HG02798 (cell line): ENCODE measurements around the gene HPS3.

ENCODE experiments used
- ATAC-seq: cut with Tn5 transposase; IDR thresholded peaks from one replicate; pipeline ENCODE4 v1.9.1; 2021; ENCODE audit warnings: mild to moderate bottlenecking; ENCODE audit not compliant: unreplicated experiment, poor library complexity

Gene HPS3

GRCh38 chr3:149119466-149119865, 10.0 kb upstream of the HPS3 start:
- no peak for ATAC-seq

- peak; percentile 74 for ATAC-seq
Observed at GRCh38 chr3:149120051-149120972, 9.1 kb upstream of the HPS3 start.

GRCh38 chr3:149122721-149123578, 6.5 kb upstream of the HPS3 start:
- ATAC-seq: no peak

- no peak for ATAC-seq
Observed at GRCh38 chr3:149128821-149129220, 617 bp upstream of the HPS3 start.

GRCh38 chr3:149131589-149131988, 2.2 kb downstream of the HPS3 start:
- no peak for ATAC-seq

GRCh38 chr3:149134575-149134974, 5.1 kb downstream of the HPS3 start:
- no peak for ATAC-seq

- no peak for ATAC-seq
Observed at GRCh38 chr3:149142682-149143081, 13.2 kb downstream of the HPS3 start.

GRCh38 chr3:149145356-149145755, 15.9 kb downstream of the HPS3 start:
- ATAC-seq: no peak

- ATAC-seq: peak; percentile 87
Observed at GRCh38 chr3:149145974-149146373, 16.5 kb downstream of the HPS3 start.

- no peak for ATAC-seq
Observed at GRCh38 chr3:149150436-149150835, 21.0 kb downstream of the HPS3 start.

GRCh38 chr3:149151843-149152242, 22.4 kb downstream of the HPS3 start:
- ATAC-seq: no peak

GRCh38 chr3:149152420-149152819, 23.0 kb downstream of the HPS3 start:
- ATAC-seq: peak; percentile 94

- ATAC-seq: no peak
Observed at GRCh38 chr3:149153402-149153801, 24.0 kb downstream of the HPS3 start.

GRCh38 chr3:149160754-149161300, 31.4 kb downstream of the HPS3 start:
- ATAC-seq: no peak

GRCh38 chr3:149162007-149162406, 32.6 kb downstream of the HPS3 start:
- ATAC-seq: no peak

GRCh38 chr3:149163066-149163465, 33.6 kb downstream of the HPS3 start:
- ATAC-seq: no peak

- ATAC-seq: no peak
Observed at GRCh38 chr3:149167898-149168297, 38.5 kb downstream of the HPS3 start.

GRCh38 chr3:149170672-149171071, 41.2 kb downstream of the HPS3 start:
- ATAC-seq: no peak

GRCh38 chr3:149174901-149175300, 45.5 kb downstream of the HPS3 start:
- peak; percentile 94 for ATAC-seq

- no peak for ATAC-seq
Observed at GRCh38 chr3:149177122-149177521, 47.7 kb downstream of the HPS3 start.

- no peak for ATAC-seq
Observed at GRCh38 chr3:149179220-149179619, 49.8 kb downstream of the HPS3 start.
